IPS-NIHi11 (cell line): ENCODE data around the gene FCMR.

ENCODE experiments used
- DNase-seq: peaks from one replicate; pipeline ENCODE4 v3.0.0; 2012; ENCODE audit warnings: mixed read lengths, low spot score

The FCMR gene

GRCh38 chr1:206899717-206900116 is 22.0 kb downstream of the FCMR start:
- DNase-seq, result no peak

GRCh38 chr1:206898915-206899431 is 22.8 kb downstream of the FCMR start:
- no peak for DNase-seq

- DNase-seq, result no peak
These were observed 23.4 kb downstream of the FCMR start for GRCh38 chr1:206898089-206898914.

- no peak for DNase-seq
These were observed 24.6 kb downstream of the FCMR start, which contains the start of gene IL24 for GRCh38 chr1:206897175-206897574. Gene IL24, plus strand, starts transcription at chr1:206897443. Its CDS starts 390 bp downstream, at chr1:206897833.

- DNase-seq, result no peak
These were observed 25.5 kb downstream of the FCMR start for GRCh38 chr1:206896261-206896660.

GRCh38 chr1:206895837-206896242 is 25.9 kb downstream of the FCMR start:
- DNase-seq, result no peak

- no peak for DNase-seq
These were observed 26.4 kb downstream of the FCMR start for GRCh38 chr1:206895325-206895724.

- no peak for DNase-seq
These were observed 28.4 kb downstream of the FCMR start for GRCh38 chr1:206893380-206893779.

- no peak for DNase-seq
These were observed 29.3 kb downstream of the FCMR start for GRCh38 chr1:206892351-206892984.

GRCh38 chr1:206891412-206891811 is 30.3 kb downstream of the FCMR start:
- no peak for DNase-seq

GRCh38 chr1:206890125-206891060 is 31.3 kb downstream of the FCMR start:
- DNase-seq, result no peak

- no peak for DNase-seq
These were observed 34.0 kb downstream of the FCMR start for GRCh38 chr1:206887701-206888100.

GRCh38 chr1:206886831-206887230 is 34.9 kb downstream of the FCMR start:
- no peak for DNase-seq

GRCh38 chr1:206885341-206886060 is 36.2 kb downstream of the FCMR start:
- no peak for DNase-seq

- no peak for DNase-seq
These were observed 37.9 kb downstream of the FCMR start for GRCh38 chr1:206883876-206884275.

- DNase-seq, result no peak
These were observed 38.6 kb downstream of the FCMR start for GRCh38 chr1:206883160-206883559.

- no peak for DNase-seq
These were observed 39.2 kb downstream of the FCMR start for GRCh38 chr1:206882555-206882954.

GRCh38 chr1:206880314-206880713 is 41.4 kb downstream of the FCMR start:
- DNase-seq, result no peak

- DNase-seq, result no peak
These were observed 43.3 kb downstream of the FCMR start for GRCh38 chr1:206878456-206878855.

GRCh38 chr1:206875752-206876377 is 45.9 kb downstream of the FCMR start:
- no peak for DNase-seq

GRCh38 chr1:206873603-206874188 is 48.0 kb downstream of the FCMR start:
- DNase-seq, result no peak
